Esophagus muscularis mucosa (tissue), 4 donors: ENCODE results near the gene ASTN2.

Experiments used
- EP300 ChIP-seq: sonication (generic); formaldehyde crosslinking; IDR thresholded peaks from one replicate; pipeline ENCODE4 v1.6.1; 2017; ENCODE audit warnings: antibody characterized with exemption
- POLR2A ChIP-seq: fragments of 450-650 bp; IDR thresholded peaks from one replicate; pipeline ENCODE4 v1.6.1; 2017; ENCODE audit warnings: antibody characterized with exemption, moderate library complexity, mild to moderate bottlenecking, low read depth
- POLR2AphosphoS5 ChIP-seq, 2 donors: sonication (generic); formaldehyde crosslinking; IDR thresholded peaks; one replicate each; pipeline ENCODE4 v1.6.1; 2017; ENCODE audit warnings: antibody characterized with exemption in 2 of 2
- TF ChIP-seq, protein P1 (sequence below), 3 experiments: fragments of 200-600 bp in 2 of 3; fragments of 450-650 bp in 1 of 3; sonication (generic) in 2 of 3; IDR thresholded peaks; one replicate each; pipeline ENCODE4 v1.5.1; 2017 to 2019; ENCODE audit warnings: antibody characterized with exemption in 3 of 3, mild to moderate bottlenecking in 2 of 3, moderate library complexity in 1 of 3

DNA sequence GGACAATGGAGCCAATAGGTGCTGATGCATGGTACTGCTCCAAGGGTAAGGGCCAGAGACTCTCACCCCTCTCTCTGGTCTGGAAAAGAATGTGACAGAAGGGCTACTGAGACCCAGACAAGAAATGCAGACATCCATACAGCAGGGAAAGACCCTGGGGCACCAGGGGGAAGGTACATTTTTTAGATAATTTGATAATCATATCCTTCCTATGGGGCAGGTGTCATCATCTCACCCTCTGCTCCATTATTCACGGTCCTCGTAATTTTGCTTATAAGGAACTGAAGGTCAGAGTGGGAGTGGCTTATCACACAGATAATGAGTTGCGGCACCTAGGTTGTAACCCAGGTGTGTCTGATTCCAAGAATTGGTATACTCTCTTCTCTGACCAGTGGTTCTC lies 637.7 kb downstream of the ASTN2 start:
- TF ChIP-seq, protein P1, sequence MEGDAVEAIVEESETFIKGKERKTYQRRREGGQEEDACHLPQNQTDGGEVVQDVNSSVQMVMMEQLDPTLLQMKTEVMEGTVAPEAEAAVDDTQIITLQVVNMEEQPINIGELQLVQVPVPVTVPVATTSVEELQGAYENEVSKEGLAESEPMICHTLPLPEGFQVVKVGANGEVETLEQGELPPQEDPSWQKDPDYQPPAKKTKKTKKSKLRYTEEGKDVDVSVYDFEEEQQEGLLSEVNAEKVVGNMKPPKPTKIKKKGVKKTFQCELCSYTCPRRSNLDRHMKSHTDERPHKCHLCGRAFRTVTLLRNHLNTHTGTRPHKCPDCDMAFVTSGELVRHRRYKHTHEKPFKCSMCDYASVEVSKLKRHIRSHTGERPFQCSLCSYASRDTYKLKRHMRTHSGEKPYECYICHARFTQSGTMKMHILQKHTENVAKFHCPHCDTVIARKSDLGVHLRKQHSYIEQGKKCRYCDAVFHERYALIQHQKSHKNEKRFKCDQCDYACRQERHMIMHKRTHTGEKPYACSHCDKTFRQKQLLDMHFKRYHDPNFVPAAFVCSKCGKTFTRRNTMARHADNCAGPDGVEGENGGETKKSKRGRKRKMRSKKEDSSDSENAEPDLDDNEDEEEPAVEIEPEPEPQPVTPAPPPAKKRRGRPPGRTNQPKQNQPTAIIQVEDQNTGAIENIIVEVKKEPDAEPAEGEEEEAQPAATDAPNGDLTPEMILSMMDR (IDR thresholded peaks at IDR 0.05) = no peak
- TF ChIP-seq EP300 (no peak), POLR2A (no peak), POLR2AphosphoS5 (IDR thresholded peaks at IDR 0.05) (no peak)
